Measurements from ENCODE around the gene EMP3.
"Not testable (repeated sequence)": the region's sequence is repeated elsewhere in the genome, so short reads cannot be mapped to it uniquely, and the experiment has no call there.

The EMP3 gene

DNA sequence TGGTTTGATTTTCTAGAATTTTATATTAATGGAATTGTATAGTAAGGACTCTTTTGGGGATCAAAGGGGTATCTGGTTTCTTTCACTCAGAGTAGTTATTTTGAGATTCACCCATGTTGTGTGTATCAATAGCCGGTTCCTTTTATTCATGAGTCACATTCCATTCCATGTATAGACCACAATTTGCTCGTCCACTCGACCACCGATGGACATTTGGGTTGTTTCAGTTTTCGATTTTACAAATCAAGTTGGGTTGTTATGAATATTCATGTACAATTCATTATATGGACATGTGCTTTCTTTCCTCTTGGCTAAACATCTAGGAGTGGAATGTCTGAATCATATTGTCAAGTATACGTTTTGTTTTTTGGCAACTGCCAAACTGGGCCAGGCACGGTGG lies 9.6 kb upstream of the EMP3 start:
- no peaks in the 10 kb centered on the region for H3K9me3 ChIP-seq (ENCODE audit: severe bottlenecking)
- DNase-seq (ENCODE audit: low spot score) (no peak), ATAC-seq (ENCODE audit: low read depth) (no peak)
- no peaks in the 10 kb centered on the region for H3K27me3 ChIP-seq (ENCODE audit: insufficient read depth, poor library complexity, severe bottlenecking)
- H3K4me1 ChIP-seq (ENCODE audit: insufficient read depth, poor library complexity, severe bottlenecking): peaks cover 5% of the 10 kb centered on the region
- no peak overlapping the region for H3K4me3 ChIP-seq (ENCODE audit: severe bottlenecking)
- TF ChIP-seq, protein P1, sequence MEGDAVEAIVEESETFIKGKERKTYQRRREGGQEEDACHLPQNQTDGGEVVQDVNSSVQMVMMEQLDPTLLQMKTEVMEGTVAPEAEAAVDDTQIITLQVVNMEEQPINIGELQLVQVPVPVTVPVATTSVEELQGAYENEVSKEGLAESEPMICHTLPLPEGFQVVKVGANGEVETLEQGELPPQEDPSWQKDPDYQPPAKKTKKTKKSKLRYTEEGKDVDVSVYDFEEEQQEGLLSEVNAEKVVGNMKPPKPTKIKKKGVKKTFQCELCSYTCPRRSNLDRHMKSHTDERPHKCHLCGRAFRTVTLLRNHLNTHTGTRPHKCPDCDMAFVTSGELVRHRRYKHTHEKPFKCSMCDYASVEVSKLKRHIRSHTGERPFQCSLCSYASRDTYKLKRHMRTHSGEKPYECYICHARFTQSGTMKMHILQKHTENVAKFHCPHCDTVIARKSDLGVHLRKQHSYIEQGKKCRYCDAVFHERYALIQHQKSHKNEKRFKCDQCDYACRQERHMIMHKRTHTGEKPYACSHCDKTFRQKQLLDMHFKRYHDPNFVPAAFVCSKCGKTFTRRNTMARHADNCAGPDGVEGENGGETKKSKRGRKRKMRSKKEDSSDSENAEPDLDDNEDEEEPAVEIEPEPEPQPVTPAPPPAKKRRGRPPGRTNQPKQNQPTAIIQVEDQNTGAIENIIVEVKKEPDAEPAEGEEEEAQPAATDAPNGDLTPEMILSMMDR (IDR thresholded peaks at IDR 0.05; ENCODE audit: poor library complexity, severe bottlenecking): no peak
- H3K27ac ChIP-seq (ENCODE audit: poor library complexity, severe bottlenecking): no peak overlapping the region
- H3K36me3 ChIP-seq (ENCODE audit: low read depth): no peaks in the 10 kb centered on the region

DNA sequence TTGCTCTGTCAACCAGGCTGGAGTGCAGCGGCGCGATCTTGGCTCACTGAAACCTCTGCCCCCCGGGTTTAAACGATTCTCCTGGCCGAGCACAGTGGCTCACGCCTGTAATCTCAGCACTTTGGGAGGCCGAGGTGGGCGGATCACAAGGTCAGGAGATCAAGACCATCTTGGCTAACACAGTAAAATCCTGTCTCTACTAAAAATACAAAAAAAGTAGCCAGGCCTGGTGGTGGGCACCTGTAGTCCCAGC lies 7.7 kb upstream of the EMP3 start:
- H3K4me1 ChIP-seq (ENCODE audit: insufficient read depth, poor library complexity, severe bottlenecking): peaks cover 10% of the 10 kb centered on the region
- H3K9me3 ChIP-seq (ENCODE audit: severe bottlenecking); H3K27ac ChIP-seq (ENCODE audit: poor library complexity, severe bottlenecking); H3K27me3 ChIP-seq (ENCODE audit: insufficient read depth, poor library complexity, severe bottlenecking); H3K4me3 ChIP-seq (ENCODE audit: severe bottlenecking); H3K36me3 ChIP-seq (ENCODE audit: low read depth); DNase-seq (ENCODE audit: low spot score); ATAC-seq (ENCODE audit: low read depth): not testable (repeated sequence)

DNA sequence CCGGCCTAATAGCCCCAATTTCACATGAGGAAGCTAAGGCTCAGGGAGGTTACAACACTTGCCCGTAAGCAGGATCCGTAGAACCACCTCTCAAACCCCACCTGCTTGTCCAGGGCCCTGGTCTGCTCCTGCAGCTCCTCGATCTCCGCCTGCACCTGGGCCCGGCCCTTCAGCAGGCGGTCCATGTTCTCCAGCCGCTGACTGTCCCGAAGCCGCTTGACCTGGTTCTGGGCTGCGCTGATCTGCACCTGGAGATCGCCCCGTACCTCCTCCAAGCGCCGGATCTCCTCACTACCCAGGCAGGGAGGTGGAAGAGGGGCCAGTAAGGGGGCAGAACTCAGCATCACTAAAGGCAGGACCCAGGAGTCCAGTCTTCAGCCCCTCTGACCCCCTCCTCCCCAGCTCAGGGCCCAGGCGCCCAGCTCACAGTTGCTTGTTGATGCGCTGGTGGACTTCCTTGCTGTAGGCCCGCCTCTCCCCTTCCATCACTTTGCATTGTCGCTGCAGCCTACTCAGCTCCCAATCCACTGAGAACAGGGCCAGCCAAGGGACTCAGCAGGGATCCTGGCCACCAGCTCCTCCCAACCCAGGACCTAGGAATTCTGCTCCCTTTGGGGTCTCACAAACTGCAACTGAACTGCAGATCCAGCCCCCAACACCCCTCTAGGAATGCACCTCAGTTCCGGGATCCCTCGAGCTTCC lies 6.9 kb upstream of the EMP3 start:
- H3K36me3 ChIP-seq (ENCODE audit: low read depth): no peaks in the 10 kb centered on the region
- peaks cover 11% of the 10 kb centered on the region for H3K4me1 ChIP-seq (ENCODE audit: insufficient read depth, poor library complexity, severe bottlenecking)
- no peak for DNase-seq (ENCODE audit: low spot score)
- TF ChIP-seq, protein P1 (IDR thresholded peaks at IDR 0.05; ENCODE audit: poor library complexity, severe bottlenecking): no peak
- ATAC-seq (ENCODE audit: low read depth): no peak
- H3K4me3 ChIP-seq (ENCODE audit: severe bottlenecking): no peak overlapping the region
- H3K27ac ChIP-seq (ENCODE audit: poor library complexity, severe bottlenecking): no peak overlapping the region
- H3K27me3 ChIP-seq (ENCODE audit: insufficient read depth, poor library complexity, severe bottlenecking): no peaks in the 10 kb centered on the region
- no peaks in the 10 kb centered on the region for H3K9me3 ChIP-seq (ENCODE audit: severe bottlenecking)

DNA sequence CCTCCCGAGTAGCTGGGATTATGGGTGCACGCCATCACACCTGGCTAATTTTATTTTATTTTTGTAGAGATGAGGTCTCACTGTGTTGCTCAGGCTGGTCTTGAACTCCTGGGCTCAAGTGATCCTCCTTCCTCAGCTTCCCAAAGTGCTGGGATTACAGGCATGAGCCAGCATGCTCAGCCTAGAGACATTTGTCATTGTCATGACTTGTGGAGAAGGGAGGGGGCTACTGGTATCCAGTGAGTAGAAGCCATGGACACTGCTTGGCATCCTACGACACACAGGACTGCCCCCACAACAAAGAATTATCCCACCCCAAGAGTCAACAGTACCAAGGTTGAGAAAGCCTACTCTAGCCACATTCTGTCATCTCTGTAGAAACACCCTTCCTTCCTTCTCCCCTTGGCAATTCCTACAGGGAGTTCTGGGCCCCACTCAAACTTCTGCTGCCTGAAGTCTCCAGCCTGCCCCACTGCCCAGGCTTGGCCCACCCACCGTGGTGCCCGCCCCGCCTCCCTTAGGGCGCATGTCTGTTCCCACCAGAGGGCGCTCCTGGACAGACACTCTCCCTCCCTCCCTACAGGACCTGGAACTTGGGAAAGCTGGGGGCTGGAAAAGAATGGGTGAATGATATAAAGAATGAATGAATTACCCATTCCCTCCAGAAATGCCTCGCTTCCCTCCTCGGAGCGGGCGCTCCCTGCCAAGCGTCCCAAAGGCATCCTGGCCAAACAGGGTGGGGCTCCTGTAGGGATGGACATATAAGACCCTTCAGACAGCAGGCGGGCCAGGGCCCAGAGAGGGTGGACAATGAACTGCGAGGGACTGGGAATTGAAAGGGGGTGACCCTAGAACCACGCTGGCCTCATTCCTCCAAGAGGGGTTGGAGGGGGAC lies 5.5 kb upstream of the EMP3 start:
- peak; percentile 76 for DNase-seq (ENCODE audit: low spot score)
- H3K9me3 ChIP-seq (ENCODE audit: severe bottlenecking): no peaks in the 10 kb centered on the region
- H3K4me1 ChIP-seq (ENCODE audit: insufficient read depth, poor library complexity, severe bottlenecking): peaks cover 11% of the 10 kb centered on the region
- H3K4me3 ChIP-seq (ENCODE audit: severe bottlenecking): no peak overlapping the region
- TF ChIP-seq, protein P1 (IDR thresholded peaks at IDR 0.05; ENCODE audit: poor library complexity, severe bottlenecking): peak; percentile 94
- H3K27me3 ChIP-seq (ENCODE audit: insufficient read depth, poor library complexity, severe bottlenecking): no peaks in the 10 kb centered on the region
- ATAC-seq (ENCODE audit: low read depth): peak; percentile 50
- H3K36me3 ChIP-seq (ENCODE audit: low read depth): no peaks in the 10 kb centered on the region
- no peak overlapping the region for H3K27ac ChIP-seq (ENCODE audit: poor library complexity, severe bottlenecking)

DNA sequence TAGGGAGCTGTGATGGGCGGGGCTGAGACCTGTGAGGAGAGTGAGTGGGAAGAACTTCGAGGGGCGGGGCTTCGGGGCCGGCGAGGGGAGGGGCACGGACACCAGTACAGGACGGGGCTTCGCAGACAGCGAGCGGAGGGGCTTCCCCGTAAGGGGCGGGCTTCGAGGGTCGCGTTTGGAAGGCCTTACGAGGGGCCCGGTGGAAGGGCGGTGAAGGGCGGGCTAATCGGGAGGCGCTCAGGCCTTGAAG lies 4.1 kb upstream of the EMP3 start:
- H3K27me3 ChIP-seq (ENCODE audit: insufficient read depth, poor library complexity, severe bottlenecking): no peaks in the 10 kb centered on the region
- H3K36me3 ChIP-seq (ENCODE audit: low read depth): no peaks in the 10 kb centered on the region; the same call in 1 of the 2 replicates
- DNase-seq (ENCODE audit: low spot score) (peak; percentile 98), ATAC-seq (ENCODE audit: low read depth) (peak; percentile 75; the same call in 1 of the 3 replicates)
- H3K4me1 ChIP-seq (ENCODE audit: insufficient read depth, poor library complexity, severe bottlenecking): peaks cover 11% of the 10 kb centered on the region
- H3K27ac ChIP-seq (ENCODE audit: poor library complexity, severe bottlenecking): peak overlapping the region; percentile 91
- H3K4me3 ChIP-seq (ENCODE audit: severe bottlenecking): peak overlapping the region; percentile 44
- TF ChIP-seq, protein P1 (IDR thresholded peaks at IDR 0.05; ENCODE audit: poor library complexity, severe bottlenecking): no peak
- H3K9me3 ChIP-seq (ENCODE audit: severe bottlenecking): no peaks in the 10 kb centered on the region
